ENCODE results near the gene TUNAR. TPM values are rescaled to one million over a fixed set of nuclear protein-coding genes. Genes with fewer than 3 reads are reported as not detected.

The TUNAR gene
- total RNA-seq, 2 donors from 2014 or later: 0.07 to 0.11 TPM

- Histone ChIP-seq H3K27ac (no peak overlapping the region), H3K27me3 (no peaks in the 10 kb centered on the region), H3K9ac (ENCODE audit: low read depth in 2 of 2, low read length in 2 of 2) (no peak overlapping the region), H3K36me3 (no peaks in the 10 kb centered on the region), H3K4me3 (no peak overlapping the region), H3K4me1 (no peaks in the 10 kb centered on the region), H3K9me3 (no peaks in the 10 kb centered on the region)
- intact Hi-C loops (cut with DNase I): no loop called here
- DNase-seq: no peak
- TF ChIP-seq CTCF (IDR thresholded peaks at IDR 0.05): no peak
These were observed 30.0 kb downstream of the TUNAR start for GRCh38 chr14:95906591-95906990.

GRCh38 chr14:95910628-95911027 lies 34.0 kb downstream of the TUNAR start:
- no peaks in the 10 kb centered on the region for H3K36me3 ChIP-seq
- DNase-seq: no peak
- no peak overlapping the region for H3K9ac ChIP-seq (ENCODE audit: low read depth in 2 of 2, low read length in 2 of 2)
- no peak overlapping the region for H3K27ac ChIP-seq
- H3K4me1 ChIP-seq: no peaks in the 10 kb centered on the region
- no peak overlapping the region for H3K4me3 ChIP-seq
- TF ChIP-seq CTCF (IDR thresholded peaks at IDR 0.05): no peak
- intact Hi-C loops (cut with DNase I): no loop called here
- H3K9me3 ChIP-seq: no peaks in the 10 kb centered on the region
- no peaks in the 10 kb centered on the region for H3K27me3 ChIP-seq

GRCh38 chr14:95911456-95911855 lies 34.8 kb downstream of the TUNAR start:
- Histone ChIP-seq H3K36me3 (no peaks in the 10 kb centered on the region), H3K9me3 (no peaks in the 10 kb centered on the region), H3K4me1 (no peaks in the 10 kb centered on the region), H3K27ac (no peak overlapping the region), H3K27me3 (no peaks in the 10 kb centered on the region), H3K4me3 (no peak overlapping the region), H3K9ac (ENCODE audit: low read depth in 2 of 2, low read length in 2 of 2) (no peak overlapping the region)
- DNase-seq: no peak
- no peak for TF ChIP-seq CTCF (IDR thresholded peaks at IDR 0.05)
- intact Hi-C loops (cut with DNase I): no loop called here

- Histone ChIP-seq H3K27ac (no peak overlapping the region), H3K9me3 (no peaks in the 10 kb centered on the region), H3K4me1 (no peaks in the 10 kb centered on the region), H3K9ac (ENCODE audit: low read depth in 2 of 2, low read length in 2 of 2) (no peak overlapping the region), H3K27me3 (no peaks in the 10 kb centered on the region), H3K4me3 (no peak overlapping the region), H3K36me3 (no peaks in the 10 kb centered on the region)
- DNase-seq: no peak
- no peak for TF ChIP-seq CTCF (IDR thresholded peaks at IDR 0.05)
- intact Hi-C loops (cut with DNase I): no loop called here
These were observed 38.7 kb downstream of the TUNAR start for GRCh38 chr14:95915330-95915729.

- TF ChIP-seq CTCF (IDR thresholded peaks at IDR 0.05): no peak
- H3K9ac ChIP-seq (ENCODE audit: low read depth in 2 of 2, low read length in 2 of 2): no peak overlapping the region
- intact Hi-C loops (cut with DNase I): no loop called here
- no peaks in the 10 kb centered on the region for H3K9me3 ChIP-seq
- no peaks in the 10 kb centered on the region for H3K36me3 ChIP-seq
- DNase-seq: no peak
- H3K4me1 ChIP-seq: no peaks in the 10 kb centered on the region
- no peaks in the 10 kb centered on the region for H3K27me3 ChIP-seq
- H3K27ac ChIP-seq: no peak overlapping the region
- H3K4me3 ChIP-seq: no peak overlapping the region
These were observed 41.8 kb downstream of the TUNAR start for GRCh38 chr14:95918466-95918865.

All from colonic mucosa (tissue), 4 donors.